SK-MEL-5 (cell line): Measurements from ENCODE around the gene KMT2B. TPM values are rescaled to one million over a fixed set of nuclear protein-coding genes. Genes with fewer than 3 reads are reported as not detected.

Experiments
- DNase-seq: peaks from one replicate; pipeline ENCODE4 v3.0.0-alpha.2; 2016; ENCODE audit warnings: low read depth, low spot score
- in situ Hi-C: cut with HindIII; loops from 2 replicates; pipeline ENCODE4 v1.10.0; 2016; ENCODE audit warnings: low sequenced_read_pairs, high pct_unique_total_duplicates, low pct_unique_long_range_greater_than_20kb
- total RNA-seq: library from RNA; depleted of rRNA; stranded (reverse); fragments of >200 nt; shearing (Covaris generic); gene quantifications from 2 replicates; pipeline ENCODE4 v1.2.3, GENCODE V29; 2014; rRNA removed

KMT2B gene
- total RNA-seq, 1 experiment from 2014 or later, result 3.7 TPM

DNA sequence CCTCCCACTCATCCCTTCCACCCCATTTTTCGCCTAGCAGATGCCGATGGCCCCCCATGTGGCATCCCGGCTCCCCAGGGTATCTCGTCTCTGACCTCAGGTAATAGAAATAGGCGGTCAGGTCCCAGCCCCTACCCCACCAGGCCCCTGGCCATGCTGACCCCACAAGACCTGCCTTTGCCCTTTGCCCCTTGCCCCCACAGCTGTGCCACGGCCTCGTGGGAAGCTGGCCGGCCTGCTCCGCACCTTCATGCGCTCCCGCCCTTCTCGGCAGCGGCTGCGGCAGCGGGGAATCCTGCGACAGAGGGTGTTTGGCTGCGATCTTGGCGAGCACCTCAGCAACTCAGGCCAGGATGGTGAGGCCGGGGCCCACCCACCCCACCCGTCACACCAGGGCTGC, 62.9 kb downstream of the KMT2B start:
- DNase-seq, result no peak
- in situ Hi-C loops, result no loop called here

DNA sequence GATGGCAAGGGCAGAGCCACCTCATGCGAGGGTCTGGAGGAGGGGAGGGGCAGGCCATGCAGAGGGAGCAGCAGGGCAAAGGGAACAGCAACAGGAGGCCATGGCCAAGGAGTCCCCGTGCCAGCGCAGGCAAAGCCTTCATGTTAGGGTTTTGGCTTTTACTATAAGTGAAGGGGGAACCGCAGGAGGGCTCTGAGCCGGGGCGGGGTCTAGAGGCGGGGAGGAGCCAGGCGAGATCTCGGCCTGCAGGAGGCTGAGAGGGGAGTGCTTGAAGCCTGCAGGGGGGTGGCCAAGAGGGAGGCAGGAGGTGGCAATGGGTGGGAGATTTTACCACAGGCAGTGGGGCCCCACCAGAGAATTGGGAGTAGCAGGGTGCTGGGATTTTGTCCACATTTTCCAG, 63.8 kb downstream of the KMT2B start:
- DNase-seq, result no peak
- in situ Hi-C loops, result no loop called here

DNA sequence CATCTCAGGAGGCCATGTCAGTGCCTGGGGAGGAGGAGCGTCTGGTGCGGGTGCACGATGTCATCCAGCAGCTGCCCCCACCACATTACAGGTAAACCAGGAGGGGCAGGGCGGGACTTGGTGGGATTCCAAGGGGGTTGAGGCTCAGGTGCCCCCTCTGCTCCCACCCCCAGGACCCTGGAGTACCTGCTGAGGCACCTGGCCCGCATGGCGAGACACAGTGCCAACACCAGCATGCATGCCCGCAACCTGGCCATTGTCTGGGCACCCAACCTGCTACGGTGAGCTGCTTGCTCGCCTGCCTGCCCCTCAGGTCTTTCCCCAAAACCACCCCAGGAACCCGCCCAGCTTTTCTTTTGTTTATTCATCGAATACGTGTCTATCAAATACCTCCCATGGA, 64.8 kb downstream of the KMT2B start:
- in situ Hi-C loops, result no loop called here
- no peak for DNase-seq

DNA sequence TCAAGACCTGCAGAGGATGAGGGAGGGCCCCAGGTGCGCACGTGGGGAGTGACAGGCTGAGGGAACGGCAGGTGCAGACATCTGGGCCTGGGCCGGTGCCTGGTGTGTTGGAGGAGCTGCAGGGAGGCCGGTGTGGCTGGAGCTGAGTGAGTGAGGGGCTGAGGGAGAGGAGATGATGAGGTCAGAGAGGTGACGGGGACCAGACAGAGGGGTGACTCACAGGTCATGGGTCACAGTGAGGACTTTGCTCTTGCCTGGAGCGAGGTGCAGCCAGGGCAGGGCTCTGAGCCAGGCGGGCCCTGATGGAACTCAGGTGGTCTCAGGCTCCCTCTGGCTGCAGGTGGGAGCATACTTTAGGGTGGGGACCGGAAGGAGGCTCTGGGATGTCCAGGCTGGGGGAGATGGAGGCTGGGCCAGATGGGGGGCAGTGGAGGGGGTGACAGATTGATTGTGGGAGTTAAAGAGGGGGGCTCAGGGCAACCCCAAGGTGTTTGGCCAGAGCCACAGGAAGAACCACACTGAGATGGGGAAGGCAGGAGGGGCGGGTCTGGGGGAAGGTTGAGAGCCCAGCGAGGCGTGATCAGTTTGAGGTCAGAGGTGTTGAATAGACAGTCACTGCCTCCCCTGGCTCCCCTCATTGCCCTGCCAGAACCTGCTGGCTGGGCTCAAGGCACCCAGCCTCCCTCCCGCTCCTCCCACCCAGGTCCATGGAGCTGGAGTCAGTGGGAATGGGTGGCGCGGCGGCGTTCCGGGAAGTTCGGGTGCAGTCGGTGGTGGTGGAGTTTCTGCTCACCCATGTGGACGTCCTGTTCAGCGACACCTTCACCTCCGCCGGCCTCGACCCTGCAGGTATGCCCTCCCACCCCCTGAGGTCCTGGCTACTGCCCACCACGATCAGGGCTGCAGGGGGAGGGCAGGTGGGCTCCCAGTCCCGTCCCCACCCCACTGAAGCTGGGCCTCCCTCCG, 65.9 kb downstream of the KMT2B start:
- no peak for DNase-seq
- in situ Hi-C loops, result no loop called here

DNA sequence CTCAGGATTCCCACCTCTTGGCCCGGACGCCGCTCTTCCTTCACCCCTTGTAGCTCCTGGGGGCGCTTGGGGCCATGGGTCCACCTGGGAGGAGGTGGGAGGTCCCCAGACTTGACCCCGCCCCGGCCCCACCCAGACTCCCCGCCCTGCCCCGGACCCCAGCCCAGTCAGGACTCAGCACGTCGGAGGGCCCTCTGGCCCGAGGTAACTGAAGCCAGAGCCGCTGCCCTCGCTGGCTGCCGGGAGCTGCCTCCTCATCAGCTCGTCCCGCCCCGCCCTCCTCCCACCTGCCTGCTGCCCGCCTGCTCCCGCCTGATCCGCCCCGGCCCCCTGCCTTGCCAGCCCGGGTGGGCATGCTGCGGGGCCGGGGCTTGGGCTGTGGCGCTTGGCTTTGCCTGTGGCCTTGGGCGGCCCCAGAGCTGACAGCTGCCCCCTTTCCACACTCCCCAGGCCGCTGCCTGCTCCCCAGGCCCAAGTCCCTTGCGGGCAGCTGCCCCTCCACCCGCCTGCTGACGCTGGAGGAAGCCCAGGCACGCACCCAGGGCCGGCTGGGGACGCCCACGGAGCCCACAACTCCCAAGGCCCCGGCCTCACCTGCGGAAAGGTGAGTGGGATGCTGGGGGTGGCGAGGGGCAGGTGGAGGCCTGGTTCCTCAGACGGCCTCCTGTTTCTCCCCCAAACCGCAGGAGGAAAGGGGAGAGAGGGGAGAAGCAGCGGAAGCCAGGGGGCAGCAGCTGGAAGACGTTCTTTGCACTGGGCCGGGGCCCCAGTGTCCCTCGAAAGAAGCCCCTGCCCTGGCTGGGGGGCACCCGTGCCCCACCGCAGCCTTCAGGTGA, 66.9 kb downstream of the KMT2B start:
- in situ Hi-C loops, result no loop called here
- no peak for DNase-seq

DNA sequence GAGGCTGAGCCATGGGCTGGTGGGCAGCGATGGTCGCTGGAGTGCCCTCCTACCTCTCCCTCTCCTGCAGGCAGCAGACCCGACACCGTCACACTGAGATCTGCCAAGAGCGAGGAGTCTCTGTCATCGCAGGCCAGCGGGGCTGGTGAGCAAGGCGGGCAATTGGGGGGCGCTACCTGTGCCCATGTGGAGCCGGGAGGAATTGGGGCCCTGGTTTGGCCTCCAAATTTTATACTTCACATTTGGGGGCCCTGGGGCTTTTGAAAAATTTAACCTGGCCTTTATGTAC, 67.5 kb downstream of the KMT2B start:
- in situ Hi-C loops, result no loop called here
- DNase-seq, result no peak

DNA sequence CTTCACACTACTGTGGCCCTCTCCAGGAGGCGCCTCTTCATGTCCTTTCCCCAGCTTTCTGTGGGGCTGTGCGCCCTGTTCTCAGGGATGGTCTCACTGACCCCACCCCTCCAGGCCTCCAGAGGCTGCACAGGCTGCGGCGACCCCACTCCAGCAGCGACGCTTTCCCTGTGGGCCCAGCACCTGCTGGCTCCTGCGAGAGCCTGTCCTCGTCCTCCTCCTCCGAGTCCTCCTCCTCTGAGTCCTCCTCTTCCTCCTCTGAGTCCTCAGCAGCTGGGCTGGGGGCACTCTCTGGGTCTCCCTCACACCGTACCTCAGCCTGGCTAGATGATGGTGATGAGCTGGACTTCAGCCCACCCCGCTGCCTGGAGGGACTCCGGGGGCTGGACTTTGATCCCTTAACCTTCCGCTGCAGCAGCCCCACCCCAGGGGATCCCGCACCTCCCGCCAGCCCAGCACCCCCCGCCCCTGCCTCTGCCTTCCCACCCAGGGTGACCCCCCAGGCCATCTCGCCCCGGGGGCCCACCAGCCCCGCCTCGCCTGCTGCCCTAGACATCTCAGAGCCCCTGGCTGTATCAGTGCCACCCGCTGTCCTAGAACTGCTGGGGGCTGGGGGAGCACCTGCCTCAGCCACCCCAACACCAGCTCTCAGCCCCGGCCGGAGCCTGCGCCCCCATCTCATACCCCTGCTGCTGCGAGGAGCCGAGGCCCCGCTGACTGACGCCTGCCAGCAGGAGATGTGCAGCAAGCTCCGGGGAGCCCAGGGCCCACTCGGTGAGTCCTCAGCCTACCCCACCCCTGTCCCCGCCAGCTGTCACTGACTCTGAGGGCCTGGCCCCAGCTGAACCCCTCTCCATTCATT, 68.7 kb downstream of the KMT2B start:
- DNase-seq, result no peak
- in situ Hi-C loops, result no loop called here

DNA sequence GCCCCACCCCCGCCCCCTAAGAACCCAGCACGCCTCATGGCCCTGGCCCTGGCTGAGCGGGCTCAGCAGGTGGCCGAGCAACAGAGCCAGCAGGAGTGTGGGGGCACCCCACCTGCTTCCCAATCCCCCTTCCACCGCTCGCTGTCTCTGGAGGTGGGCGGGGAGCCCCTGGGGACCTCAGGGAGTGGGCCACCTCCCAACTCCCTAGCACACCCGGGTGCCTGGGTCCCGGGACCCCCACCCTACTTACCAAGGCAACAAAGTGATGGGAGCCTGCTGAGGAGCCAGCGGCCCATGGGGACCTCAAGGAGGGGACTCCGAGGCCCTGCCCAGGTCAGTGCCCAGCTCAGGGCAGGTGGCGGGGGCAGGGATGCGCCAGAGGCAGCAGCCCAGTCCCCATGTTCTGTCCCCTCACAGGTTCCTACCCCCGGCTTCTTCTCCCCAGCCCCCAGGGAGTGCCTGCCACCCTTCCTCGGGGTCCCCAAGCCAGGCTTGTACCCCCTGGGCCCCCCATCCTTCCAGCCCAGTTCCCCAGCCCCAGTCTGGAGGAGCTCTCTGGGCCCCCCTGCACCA, 69.5 kb downstream of the KMT2B start:
- in situ Hi-C loops, result no loop called here
- no peak for DNase-seq

Other genes with a start within 250 kb of the KMT2B start
- gene KRTDAP, start 227.5 kb upstream of the KMT2B start, total RNA-seq, result not detected in 2 replicates
- gene DMKN, start 204.4 kb upstream of the KMT2B start, total RNA-seq, result 16.7 and 23.0 TPM in 2 replicates
- gene SBSN, start 189.7 kb upstream of the KMT2B start, total RNA-seq, result 0.11 TPM in 1 of 2 replicates, not detected in the other
- gene GAPDHS, start 184.5 kb upstream of the KMT2B start, total RNA-seq, result 3.2 and 3.6 TPM in 2 replicates
- 582 and 591 TPM in 2 replicates for gene TMEM147, start 172.4 kb upstream of the KMT2B start, total RNA-seq
- gene ATP4A, start 154.3 kb upstream of the KMT2B start, total RNA-seq, result not detected in 2 replicates
- not detected in 2 replicates for gene PMIS2, start 131.8 kb upstream of the KMT2B start, total RNA-seq
- gene HAUS5, start 105.3 kb upstream of the KMT2B start, total RNA-seq, result 9.2 and 11.1 TPM in 2 replicates
- 54.5 and 58.2 TPM in 2 replicates for gene RBM42, start 89.0 kb upstream of the KMT2B start, total RNA-seq
- gene ETV2, start 76.3 kb upstream of the KMT2B start, total RNA-seq, result 0.40 TPM in 1 of 2 replicates, not detected in the other
- 568 and 619 TPM in 2 replicates for gene COX6B1, start 69.7 kb upstream of the KMT2B start, total RNA-seq
- gene UPK1A, start 51.5 kb upstream of the KMT2B start, total RNA-seq, result not detected in 2 replicates
- not detected in 2 replicates for gene ZBTB32, start 13.4 kb upstream of the KMT2B start, total RNA-seq
- 1.5 and 6.9 TPM in 2 replicates for gene IGFLR1, start 24.4 kb downstream of the KMT2B start, total RNA-seq
- 6.0 and 6.9 TPM in 2 replicates for gene U2AF1L4, start 27.4 kb downstream of the KMT2B start, total RNA-seq
- 51.5 and 56.0 TPM in 2 replicates for gene PSENEN, start 27.6 kb downstream of the KMT2B start, total RNA-seq
- gene LIN37, start 30.6 kb downstream of the KMT2B start, total RNA-seq, result 5.3 and 7.7 TPM in 2 replicates
- gene HSPB6, start 39.0 kb downstream of the KMT2B start, total RNA-seq, result not detected in 2 replicates
- 1.3 and 1.7 TPM in 2 replicates for gene PROSER3, start 40.2 kb downstream of the KMT2B start, total RNA-seq
- 0.83 and 0.87 TPM in 2 replicates for gene ARHGAP33, start 57.6 kb downstream of the KMT2B start, total RNA-seq
- gene PRODH2, start 94.8 kb downstream of the KMT2B start, total RNA-seq, result not detected in 2 replicates
- not detected in 2 replicates for gene NPHS1, start 134.5 kb downstream of the KMT2B start, total RNA-seq
- 1.7 and 2.4 TPM in 2 replicates for gene KIRREL2, start 138.9 kb downstream of the KMT2B start, total RNA-seq
- 9.2 and 13.5 TPM in 2 replicates for gene APLP1, start 150.6 kb downstream of the KMT2B start, total RNA-seq
- 1.1 and 1.9 TPM in 2 replicates for gene NFKBID, start 182.5 kb downstream of the KMT2B start, total RNA-seq
- gene HCST, start 184.5 kb downstream of the KMT2B start, total RNA-seq, result not detected in 2 replicates
- gene TYROBP, start 190.3 kb downstream of the KMT2B start, total RNA-seq, result not detected in 2 replicates
- gene LRFN3, start 218.4 kb downstream of the KMT2B start, total RNA-seq, result 1.8 and 3.3 TPM in 2 replicates